ENCODE data around the gene UQCC2. TPM values are rescaled to one million over a fixed set of nuclear protein-coding genes. Genes with fewer than 3 reads are reported as not detected.

UQCC2 gene
- total RNA-seq, 4 donors from 2014 or later = 21.1 to 74.7 (median 32.7) TPM

- TF ChIP-seq, protein P1, sequence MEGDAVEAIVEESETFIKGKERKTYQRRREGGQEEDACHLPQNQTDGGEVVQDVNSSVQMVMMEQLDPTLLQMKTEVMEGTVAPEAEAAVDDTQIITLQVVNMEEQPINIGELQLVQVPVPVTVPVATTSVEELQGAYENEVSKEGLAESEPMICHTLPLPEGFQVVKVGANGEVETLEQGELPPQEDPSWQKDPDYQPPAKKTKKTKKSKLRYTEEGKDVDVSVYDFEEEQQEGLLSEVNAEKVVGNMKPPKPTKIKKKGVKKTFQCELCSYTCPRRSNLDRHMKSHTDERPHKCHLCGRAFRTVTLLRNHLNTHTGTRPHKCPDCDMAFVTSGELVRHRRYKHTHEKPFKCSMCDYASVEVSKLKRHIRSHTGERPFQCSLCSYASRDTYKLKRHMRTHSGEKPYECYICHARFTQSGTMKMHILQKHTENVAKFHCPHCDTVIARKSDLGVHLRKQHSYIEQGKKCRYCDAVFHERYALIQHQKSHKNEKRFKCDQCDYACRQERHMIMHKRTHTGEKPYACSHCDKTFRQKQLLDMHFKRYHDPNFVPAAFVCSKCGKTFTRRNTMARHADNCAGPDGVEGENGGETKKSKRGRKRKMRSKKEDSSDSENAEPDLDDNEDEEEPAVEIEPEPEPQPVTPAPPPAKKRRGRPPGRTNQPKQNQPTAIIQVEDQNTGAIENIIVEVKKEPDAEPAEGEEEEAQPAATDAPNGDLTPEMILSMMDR (IDR thresholded peaks at IDR 0.05) = no peak
- TF ChIP-seq POLR2A (IDR thresholded peaks at IDR 0.05) = no peak
- Histone ChIP-seq H3K4me1 (peaks cover 60 to 82% of the 10 kb centered on the region in 2 donors), H3K9me3 (no peaks in the 10 kb centered on the region), H3K4me3 (replicated peaks in 1 of 3) (no peak overlapping the region), H3K36me3 (no peaks in the 10 kb centered on the region), H3K27me3 (no peaks in the 10 kb centered on the region), H3K27ac (peak overlapping the region; percentile 38 to 62 (median 52))
- intact Hi-C loops (cut with DNase I) = no loop called here
- no peak for DNase-seq
- 93 to 96% methylated on average over 1 of the region's 1 CpG for WGBS, 2 donors
Observed at GRCh38 chr6:33720998-33721397, 9.5 kb upstream of the UQCC2 start.

- Histone ChIP-seq H3K9me3 (no peaks in the 10 kb centered on the region), H3K27me3 (no peaks in the 10 kb centered on the region), H3K27ac (peak overlapping the region; percentile 52 to 74 (median 62)), H3K4me3 (replicated peaks in 1 of 3) (no peak overlapping the region), H3K36me3 (no peaks in the 10 kb centered on the region), H3K4me1 (peaks cover 60 to 83% of the 10 kb centered on the region in 2 donors)
- WGBS, 2 donors = 35 to 41% methylated on average over 11 of the region's 11 CpGs
- TF ChIP-seq POLR2A (IDR thresholded peaks at IDR 0.05) = no peak
- TF ChIP-seq, protein P1 (IDR thresholded peaks at IDR 0.05) = peak in 1 of 6 experiments; percentile 14
- intact Hi-C loops (cut with DNase I) = no loop called here
- DNase-seq = peak; percentile 35 to 40
Observed at GRCh38 chr6:33719326-33719987, 8.0 kb upstream of the UQCC2 start.

DNA sequence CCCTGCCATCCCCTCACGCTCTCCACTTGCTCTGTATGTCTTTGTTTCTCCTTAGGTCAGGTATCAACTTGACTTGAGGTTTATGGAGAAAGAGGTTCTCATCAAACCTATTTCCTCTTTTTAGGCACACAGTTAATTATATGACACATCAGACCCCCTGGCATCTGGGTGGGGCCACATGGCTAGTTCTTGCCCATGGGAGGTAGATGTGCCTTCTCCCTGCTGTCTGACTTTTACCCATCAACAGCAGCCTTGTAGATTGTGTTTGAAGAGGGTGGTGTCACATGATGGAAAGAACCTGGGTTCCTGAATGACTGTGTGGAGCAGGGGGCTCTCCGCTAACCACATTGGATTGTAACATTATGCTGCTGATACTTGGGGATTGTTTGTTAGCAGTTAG is 7.2 kb upstream of the UQCC2 start:
- H3K36me3 ChIP-seq = no peaks in the 10 kb centered on the region
- peak overlapping the region; percentile 52 to 74 (median 62) for H3K27ac ChIP-seq
- TF ChIP-seq, protein P1 (IDR thresholded peaks at IDR 0.05) = no peak
- no peak for TF ChIP-seq POLR2A (IDR thresholded peaks at IDR 0.05)
- intact Hi-C loops (cut with DNase I) = no loop called here
- H3K4me1 ChIP-seq = peaks cover 54 to 76% of the 10 kb centered on the region in 2 donors
- WGBS, 2 donors = 98 to 100% methylated on average over 2 of the region's 2 CpGs
- H3K4me3 ChIP-seq (replicated peaks in 1 of 3) = no peak overlapping the region
- no peaks in the 10 kb centered on the region for H3K27me3 ChIP-seq
- no peak for DNase-seq
- no peaks in the 10 kb centered on the region for H3K9me3 ChIP-seq

- peak in 1 of 2 donors; percentile 57 for DNase-seq
- Histone ChIP-seq H3K9me3 (no peaks in the 10 kb centered on the region), H3K36me3 (no peaks in the 10 kb centered on the region), H3K27ac (peak overlapping the region; percentile 52 to 74 (median 62)), H3K27me3 (no peaks in the 10 kb centered on the region), H3K4me3 (replicated peaks in 1 of 3) (no peak overlapping the region), H3K4me1 (peaks cover 52 to 69% of the 10 kb centered on the region in 2 donors)
- no peak for TF ChIP-seq POLR2A (IDR thresholded peaks at IDR 0.05)
- TF ChIP-seq, protein P1 (IDR thresholded peaks at IDR 0.05) = no peak
- intact Hi-C loops (cut with DNase I) = no loop called here
- 25 to 37% methylated on average over 6 of the region's 6 CpGs for WGBS, 2 donors
Observed at GRCh38 chr6:33717934-33718455, 6.5 kb upstream of the UQCC2 start.
